CD4-positive, alpha-beta T cell treated with Interleukin-6 for 4 hours (primary cell): ENCODE data around the gene SMIM32.

Experiments
- DNase-seq: peaks from one replicate; pipeline ENCODE4 v3.0.0-alpha.2; 2020; ENCODE audit warnings: mixed read lengths

SMIM32 gene

DNA sequence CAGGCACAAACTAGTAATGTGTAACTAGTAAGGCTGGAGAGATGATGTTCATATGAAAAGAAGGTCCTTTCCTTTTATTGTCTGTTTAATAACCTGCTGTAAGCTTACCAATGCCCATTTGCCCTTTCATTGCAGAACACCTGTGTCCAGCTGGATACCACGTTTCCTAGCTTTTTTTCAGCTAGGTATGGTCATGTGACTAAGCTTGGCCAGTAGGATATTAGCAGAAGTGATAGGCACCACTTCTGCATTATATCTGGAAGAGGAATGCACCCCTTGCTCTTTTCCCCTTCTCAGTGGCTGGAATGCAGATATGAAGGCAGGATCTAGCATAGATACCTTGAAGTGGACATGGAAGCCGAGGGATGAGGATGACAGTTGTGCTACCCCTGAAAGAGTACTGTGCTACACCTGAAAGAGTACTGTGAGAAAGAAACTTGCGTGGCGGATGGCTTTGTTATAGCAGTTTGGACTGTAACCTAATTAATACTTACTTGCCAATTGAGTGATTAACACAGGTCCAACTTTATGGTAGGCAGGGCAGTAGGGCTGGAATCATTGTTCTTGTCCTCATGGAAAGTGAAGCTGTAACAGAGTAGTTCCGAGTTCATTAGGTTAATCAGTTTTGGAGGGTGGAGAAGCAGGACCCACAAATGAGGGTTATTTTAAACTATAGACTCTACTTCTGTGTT is 6.8 kb downstream of the SMIM32 start:
- no peak for DNase-seq

DNA sequence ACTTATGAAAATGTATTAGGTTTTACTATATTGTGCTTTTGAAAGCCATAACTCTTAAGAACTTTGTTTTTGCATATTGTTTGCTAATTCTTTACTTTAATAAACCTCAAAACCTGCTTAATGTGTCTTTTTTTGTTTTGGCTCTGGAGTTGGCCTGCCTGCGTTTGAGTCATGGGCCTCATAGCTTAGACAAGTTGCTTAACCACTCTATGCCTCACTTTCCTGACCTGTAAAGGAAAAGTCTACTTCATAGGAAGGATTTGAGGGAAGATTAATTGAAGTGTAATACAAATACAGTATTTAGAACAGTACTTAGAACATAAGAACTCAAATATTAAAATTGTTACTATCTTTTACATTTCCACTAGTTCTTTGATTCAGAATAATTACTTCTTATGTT is 10.3 kb downstream of the SMIM32 start:
- no peak for DNase-seq

DNA sequence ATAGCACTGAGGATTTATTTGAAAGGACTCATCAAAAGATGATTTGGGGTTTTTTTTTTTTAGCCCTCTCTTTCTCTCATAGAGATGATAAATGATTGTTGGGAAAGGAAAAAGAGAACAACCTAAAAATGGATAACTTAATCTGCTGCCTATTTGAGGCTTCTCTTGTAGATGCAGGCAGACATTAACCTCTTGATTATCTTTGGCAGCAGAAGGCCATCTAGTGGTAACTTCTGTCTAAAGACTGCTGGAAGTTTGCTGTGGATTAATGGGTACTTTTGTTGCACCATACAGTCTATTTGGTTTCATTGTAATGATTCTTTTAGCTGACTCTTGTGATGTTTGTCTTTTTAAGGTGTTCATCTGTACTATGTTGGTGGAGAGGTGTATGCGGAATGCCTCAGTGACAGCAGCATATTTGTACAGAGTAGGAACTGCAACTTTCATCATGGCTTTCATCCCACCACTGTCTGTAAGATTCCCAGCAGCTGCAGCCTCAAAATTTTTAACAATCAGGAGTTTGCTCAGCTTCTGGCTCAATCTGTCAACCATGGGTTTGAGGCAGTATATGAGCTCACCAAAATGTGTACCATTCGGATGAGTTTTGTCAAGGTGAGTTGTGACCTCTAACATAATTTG is 18.8 kb downstream of the SMIM32 start:
- no peak for DNase-seq

DNA sequence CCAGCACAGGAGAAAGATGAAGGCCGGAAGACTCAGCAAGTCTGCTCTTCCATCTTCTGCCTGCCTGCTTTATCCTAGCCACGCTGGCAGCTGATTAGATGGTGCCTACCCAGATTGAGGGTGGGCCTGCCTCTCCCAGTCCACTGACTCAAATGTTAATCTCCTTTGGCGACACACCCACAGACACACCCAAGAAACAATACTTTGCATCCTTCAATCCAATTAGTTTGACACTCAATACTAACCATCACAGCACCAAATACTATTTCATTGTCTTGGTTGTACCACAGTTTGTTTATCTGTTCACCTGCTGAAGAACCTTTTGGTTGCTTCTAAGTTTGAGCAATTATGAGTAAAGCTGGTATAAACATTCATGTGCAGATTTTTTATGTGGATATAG is 23.7 kb downstream of the SMIM32 start:
- DNase-seq, result no peak

DNA sequence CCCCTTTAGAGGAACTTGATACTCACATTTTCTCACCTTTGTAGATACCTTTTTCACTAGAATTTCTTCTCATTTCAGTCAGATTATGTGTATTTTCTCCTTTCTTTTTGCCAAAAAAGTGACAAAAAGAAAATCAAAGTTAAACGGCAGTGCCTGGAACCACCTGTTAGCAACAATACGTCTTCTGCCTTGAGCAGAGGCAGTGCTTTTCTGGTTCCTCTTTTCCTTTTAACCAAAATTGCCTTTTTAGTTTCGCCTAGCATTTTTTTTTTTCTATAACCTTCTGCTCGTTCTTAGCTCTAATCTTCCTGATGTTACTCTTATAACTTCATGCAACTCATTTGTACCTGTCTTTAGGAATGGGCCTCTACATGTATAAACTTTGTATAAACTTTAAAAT is 26.1 kb downstream of the SMIM32 start:
- DNase-seq, result no peak

DNA sequence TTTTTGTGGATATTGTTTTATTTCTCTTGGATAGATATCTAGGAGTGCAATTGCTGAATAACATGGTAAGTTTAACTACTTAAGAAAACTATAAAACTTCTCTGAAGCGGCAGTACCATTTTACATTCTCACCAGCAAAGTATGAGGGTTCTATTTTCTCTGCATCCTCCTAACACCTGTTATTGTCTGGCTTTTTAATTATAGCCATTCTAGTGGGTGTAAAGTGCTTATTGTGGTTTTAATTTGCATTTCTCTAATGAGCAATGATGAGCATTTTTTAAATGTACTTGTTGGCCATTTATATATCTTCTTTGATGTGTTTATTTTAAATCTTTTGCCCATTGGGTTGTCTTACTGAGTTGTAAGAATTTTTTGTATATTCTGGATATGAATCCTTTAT is 28.7 kb downstream of the SMIM32 start:
- no peak for DNase-seq

DNA sequence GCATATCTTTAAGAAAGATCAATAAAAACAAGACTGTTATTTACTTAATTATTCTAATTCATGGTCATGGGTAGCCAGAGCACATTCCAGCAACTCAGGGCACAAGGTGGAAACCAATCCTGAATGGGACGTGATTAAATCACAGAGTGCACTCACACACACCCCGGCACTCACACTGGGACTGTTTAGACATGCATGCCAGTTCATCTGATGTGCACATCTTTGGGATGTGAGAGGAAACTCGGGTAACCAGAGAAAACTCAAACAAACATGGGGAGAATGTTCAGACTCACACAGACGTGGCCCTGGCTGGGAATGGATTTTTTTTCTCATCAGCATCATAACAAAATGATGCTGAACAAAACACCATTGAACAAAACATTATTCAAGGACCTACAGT is 31.0 kb downstream of the SMIM32 start:
- DNase-seq, result no peak

DNA sequence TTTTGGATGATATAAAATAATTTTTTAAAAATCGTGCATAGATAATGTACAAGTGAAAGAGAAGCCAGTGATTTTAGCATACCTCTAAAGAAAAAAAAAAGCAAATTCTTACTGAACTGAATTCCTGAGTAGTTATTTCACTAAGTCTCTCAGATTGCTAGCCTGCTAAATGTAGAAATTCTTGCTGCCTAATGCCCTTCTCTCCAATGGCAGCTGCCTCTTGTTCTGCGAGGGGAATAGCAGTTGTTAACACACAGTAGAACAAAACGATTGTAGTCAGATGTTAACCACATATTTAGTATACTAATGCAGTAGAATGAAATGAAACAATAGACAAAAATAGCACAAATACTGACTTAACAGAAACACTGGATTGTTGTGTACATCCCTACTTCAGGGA is 33.5 kb downstream of the SMIM32 start:
- DNase-seq, result no peak

DNA sequence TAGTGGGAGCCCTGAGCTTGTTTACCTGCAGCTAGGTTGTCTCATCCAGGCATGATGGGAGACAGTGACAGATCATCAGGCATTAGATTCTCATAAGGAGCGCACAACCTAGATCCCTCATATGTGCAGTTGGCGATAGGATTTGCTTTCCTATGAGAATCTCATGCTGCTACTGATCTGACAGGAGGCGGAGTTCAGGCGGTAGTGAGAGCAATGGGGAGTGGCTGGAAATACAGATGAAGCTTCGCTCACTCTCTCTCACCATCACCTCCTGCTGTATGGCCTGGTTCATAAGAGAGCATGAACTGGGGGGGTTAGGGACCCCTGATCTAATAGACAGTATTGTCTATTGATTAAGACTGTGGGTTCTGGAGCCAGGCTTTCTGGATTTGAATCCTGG is 35.4 kb downstream of the SMIM32 start:
- DNase-seq, result no peak

DNA sequence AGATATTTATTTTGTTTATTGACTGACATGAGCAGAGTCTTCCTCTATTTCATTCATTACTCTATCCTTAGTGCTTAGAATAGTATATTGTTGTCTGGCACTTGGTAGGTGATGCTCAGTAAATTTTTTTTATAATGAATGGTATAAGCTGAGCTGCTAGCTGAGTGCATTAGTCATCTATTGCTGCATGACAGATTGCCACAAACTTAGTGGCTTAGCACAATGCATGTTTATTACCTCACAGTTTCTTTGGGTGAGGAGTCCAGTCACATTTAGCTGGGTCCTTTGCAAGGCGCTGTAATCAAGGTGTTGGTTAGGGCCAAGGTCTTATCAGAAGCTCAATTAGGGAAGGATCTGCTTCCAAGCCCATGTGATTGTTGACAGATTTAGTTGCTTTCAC is 37.2 kb downstream of the SMIM32 start:
- DNase-seq, result no peak

DNA sequence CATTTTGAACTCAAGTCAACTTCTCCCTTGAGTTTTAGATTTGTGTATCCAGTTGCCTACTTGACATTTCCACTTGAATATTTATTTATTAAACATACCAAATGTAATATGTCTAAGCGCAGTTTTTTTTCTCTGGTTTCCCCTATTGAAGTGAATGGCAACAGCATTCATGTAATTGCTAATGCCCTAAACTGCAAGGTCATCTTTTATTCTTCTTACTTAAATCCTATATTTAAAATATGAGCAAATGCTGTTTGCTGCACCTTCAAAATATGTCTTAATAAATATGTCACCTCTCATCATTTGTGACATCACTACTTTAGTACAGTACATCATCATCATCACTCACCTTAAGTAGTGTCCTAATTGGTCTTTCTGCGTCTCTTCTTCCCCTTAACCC is 37.9 kb downstream of the SMIM32 start:
- DNase-seq, result no peak

DNA sequence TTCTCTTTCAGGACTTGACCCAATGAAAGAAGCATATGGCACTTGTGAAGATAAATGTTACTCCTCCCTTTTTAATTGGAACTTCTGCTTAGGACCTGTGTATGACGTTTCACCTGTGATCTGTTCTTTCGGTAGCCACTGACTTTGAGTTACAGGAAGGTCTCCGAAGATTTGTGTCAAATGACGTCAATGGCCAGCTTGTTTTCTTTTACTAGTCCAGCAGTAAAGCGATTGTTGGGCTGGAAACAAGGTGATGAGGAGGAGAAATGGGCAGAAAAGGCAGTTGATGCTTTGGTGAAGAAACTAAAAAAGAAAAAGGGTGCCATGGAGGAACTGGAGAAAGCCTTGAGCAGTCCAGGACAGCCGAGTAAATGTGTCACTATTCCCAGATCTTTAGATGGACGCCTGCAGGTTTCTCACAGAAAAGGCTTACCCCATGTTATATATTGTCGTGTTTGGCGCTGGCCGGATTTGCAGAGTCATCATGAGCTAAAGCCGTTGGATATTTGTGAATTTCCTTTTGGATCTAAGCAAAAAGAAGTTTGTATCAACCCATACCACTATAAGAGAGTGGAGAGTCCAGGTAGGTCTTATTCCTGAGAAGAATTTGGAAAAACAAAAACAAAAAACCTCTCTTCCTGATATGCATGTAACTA is 39.3 kb downstream of the SMIM32 start:
- no peak for DNase-seq

DNA sequence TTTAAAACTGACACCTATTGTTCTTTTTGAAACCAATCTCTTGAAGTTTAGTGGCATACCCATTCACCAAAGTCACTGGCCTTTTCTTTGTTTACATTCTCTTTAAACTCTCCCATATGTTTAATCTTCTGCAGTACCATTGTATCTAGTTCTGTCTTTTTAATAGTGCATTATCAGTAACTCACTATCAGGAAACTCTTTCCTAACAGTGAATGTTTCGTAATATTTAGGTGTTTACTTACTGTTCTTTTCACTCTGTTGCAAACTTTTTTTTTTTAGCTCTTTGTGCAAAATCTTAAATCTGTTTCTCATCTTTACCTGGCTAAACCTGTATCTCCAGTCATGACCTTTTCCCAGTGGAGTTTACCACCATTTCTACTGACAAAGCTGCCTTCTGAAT is 43.1 kb downstream of the SMIM32 start:
- no peak for DNase-seq

DNA sequence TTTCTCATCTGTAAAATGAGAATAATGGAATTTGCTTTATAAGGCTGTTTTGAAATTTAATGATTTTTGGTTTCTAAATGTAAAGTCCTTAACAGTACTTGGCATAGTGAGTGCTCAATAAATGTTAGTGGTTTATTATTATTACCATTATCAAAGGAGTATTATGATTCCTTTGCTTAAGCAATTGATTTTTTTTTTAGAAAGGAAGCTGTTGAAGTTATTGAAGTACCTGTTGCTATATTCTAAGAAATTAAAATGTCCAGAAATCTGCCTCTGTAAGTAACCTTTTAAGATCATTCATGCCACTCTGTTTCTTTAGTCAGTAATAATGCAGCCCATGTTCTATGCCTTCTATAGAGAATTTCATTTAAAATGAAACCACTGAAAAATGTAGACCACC is 45.3 kb downstream of the SMIM32 start:
- no peak for DNase-seq

DNA sequence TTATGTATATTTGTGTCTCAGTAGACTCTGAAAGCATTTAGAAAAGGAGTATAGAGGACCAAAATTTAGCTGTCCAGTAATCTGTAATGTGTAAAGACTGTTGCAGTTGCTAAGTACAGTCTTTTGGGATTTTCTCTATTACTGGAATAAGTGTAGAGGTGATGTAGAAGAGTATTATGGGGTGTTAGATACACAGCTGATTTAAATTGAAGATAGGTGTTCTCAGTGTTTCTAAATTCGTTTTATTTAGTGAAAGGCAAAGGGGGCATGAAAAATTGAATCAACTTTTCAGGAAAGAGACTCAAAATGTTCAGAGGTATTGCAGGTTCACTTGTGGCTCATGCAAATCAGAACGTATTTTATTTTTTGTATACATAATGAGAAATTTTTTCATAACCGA is 46.8 kb downstream of the SMIM32 start:
- no peak for DNase-seq

DNA sequence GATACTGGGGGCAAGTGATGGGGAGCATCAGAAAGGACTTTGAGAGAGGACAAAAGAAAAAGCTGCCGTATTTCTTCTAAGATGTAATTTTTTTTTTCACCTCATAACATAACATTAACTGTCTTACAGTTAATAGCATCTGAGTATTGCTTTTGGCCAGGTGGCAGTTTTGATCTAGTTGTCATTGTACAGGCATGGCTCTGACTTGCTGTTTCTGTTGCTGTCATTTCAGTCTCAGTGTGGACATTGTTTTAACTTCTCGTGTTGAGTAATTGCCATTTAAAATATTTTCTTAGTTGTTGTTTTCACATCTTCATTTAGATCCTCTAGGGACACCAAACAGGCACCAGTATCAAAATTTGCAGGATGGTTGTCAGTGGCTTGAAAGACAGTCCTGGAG is 47.9 kb downstream of the SMIM32 start:
- DNase-seq, result no peak

DNA sequence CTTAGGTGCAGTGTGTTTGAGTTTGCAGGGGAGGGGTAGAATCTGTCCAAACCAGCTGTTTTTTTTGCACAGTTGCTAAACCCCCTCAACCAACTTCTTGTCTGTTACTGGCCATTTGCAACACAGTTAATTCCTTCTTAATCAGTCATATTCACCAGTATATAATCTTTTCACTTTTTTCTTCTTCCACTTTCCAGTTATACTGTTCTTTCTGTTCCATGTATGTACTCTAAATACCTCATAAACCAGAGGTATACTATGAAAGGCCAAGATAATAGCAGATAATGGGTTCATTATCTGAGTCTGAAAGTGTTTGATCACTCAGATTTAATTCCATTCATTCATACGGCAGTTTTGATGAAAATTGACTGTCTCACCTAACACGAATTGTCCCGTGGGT is 49.2 kb downstream of the SMIM32 start:
- DNase-seq, result no peak

DNA sequence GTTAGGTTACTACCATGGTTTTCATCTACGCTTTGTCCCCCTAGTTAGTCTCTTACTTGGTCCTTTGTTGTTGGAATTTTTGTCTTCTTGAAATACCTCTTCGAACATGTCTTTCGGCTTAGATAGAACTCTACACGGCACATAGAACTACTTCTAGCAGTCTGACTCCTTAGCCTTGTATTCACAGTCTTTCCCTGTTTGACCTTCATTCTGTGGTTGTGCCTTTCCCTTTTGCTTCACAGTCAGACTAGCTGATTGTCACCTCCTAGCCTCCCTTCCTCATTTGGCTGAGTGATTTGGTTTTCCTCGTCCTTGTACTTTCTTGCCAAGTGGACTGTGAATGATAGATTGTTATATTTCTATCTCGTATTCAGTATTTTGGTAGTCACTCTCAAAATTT is 49.6 kb downstream of the SMIM32 start:
- no peak for DNase-seq

DNA sequence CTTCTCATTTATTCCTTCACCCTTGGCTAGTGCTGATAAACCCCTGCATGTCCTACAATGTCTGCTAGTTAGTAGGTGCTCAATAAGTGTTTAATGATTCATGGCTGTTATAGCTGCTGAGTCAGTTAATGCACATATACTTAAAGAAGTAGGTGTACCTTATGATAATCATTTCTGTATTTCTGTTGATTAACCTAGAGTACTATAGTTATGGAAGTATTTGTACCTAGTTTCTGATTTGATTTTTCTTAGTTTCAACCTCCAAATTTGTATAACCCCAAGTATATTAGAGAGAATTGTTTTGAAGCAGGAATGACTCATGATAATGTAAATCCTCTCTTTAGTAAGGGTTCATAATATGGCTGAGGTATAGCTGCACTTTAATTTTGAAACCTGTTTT is 51.4 kb downstream of the SMIM32 start:
- DNase-seq, result no peak
